Hepatocyte (in vitro differentiated cells): ENCODE results near the gene CPNE1. TPM values are rescaled to one million over a fixed set of nuclear protein-coding genes. Genes with fewer than 3 reads are reported as not detected.

Source experiments
- DNase-seq: peaks from one replicate; pipeline ENCODE4 v3.0.0-alpha.2; 2016; ENCODE audit warnings: low spot score
- H2AFZ ChIP-seq: fragments of 200-600 bp; sonication (generic); 2 replicates; pipeline ENCODE4 v1.6.0; 2016; ENCODE audit warnings: antibody characterized with exemption, mild to moderate bottlenecking
- H3K27ac ChIP-seq: fragments of 200-600 bp; sonication (generic); 2 replicates; pipeline ENCODE4 v1.5.1; 2016; ENCODE audit warnings: mild to moderate bottlenecking
- H3K27me3 ChIP-seq: fragments of 200-600 bp; sonication (generic); 2 replicates; pipeline ENCODE4 v1.6.1; 2016
- H3K36me3 ChIP-seq: fragments of 200-600 bp; sonication (generic); replicated peaks from 2 replicates; pipeline ENCODE4 v1.5.1; 2016; ENCODE audit warnings: low read depth; ENCODE audit not compliant: insufficient read depth
- H3K4me1 ChIP-seq: fragments of 200-600 bp; sonication (generic); 2 replicates; pipeline ENCODE4 v1.5.1; 2016; ENCODE audit warnings: mild to moderate bottlenecking, moderate library complexity; ENCODE audit not compliant: insufficient read depth
- H3K4me2 ChIP-seq: fragments of 200-600 bp; sonication (generic); 2 replicates; pipeline ENCODE4 v1.6.0; 2016
- H3K4me3 ChIP-seq: fragments of 200-600 bp; sonication (generic); 2 replicates; pipeline ENCODE4 v1.5.1; 2016; ENCODE audit warnings: mild to moderate bottlenecking
- H3K79me2 ChIP-seq: fragments of 200-600 bp; sonication (generic); 2 replicates; pipeline ENCODE4 v1.6.0; 2017; ENCODE audit warnings: mild to moderate bottlenecking
- H3K9me2 ChIP-seq: fragments of 200-600 bp; sonication (generic); replicated peaks from 2 replicates; pipeline ENCODE4 v1.6.0; 2017; ENCODE audit warnings: mild to moderate bottlenecking; ENCODE audit not compliant: insufficient read depth
- H3K9me3 ChIP-seq: fragments of 200-600 bp; sonication (generic); 2 replicates; pipeline ENCODE4 v1.5.1; 2016; ENCODE audit warnings: low read depth, mild to moderate bottlenecking
- H4K20me1 ChIP-seq: fragments of 200-600 bp; sonication (generic); 2 replicates; pipeline ENCODE4 v1.6.0; 2016; ENCODE audit warnings: mild to moderate bottlenecking; ENCODE audit not compliant: insufficient read depth, poor library complexity, severe bottlenecking
- CTCF ChIP-seq: fragments of 200-600 bp; sonication (generic); IDR thresholded peaks from 2 replicates; pipeline ENCODE4 v1.5.1; 2016; ENCODE audit warnings: antibody characterized with exemption, mild to moderate bottlenecking; ENCODE audit not compliant: poor library complexity
- EZH2 ChIP-seq: fragments of 200-600 bp; sonication (generic); IDR thresholded peaks from 2 replicates; pipeline ENCODE4 v1.6.1; 2016; ENCODE audit warnings: antibody characterized with exemption, mild to moderate bottlenecking, borderline replicate concordance
- EZH2phosphoT487 ChIP-seq: fragments of 200-600 bp; sonication (generic); IDR thresholded peaks from one replicate; pipeline ENCODE4 v1.6.1; 2018; ENCODE audit warnings: antibody characterized with exemption, mild to moderate bottlenecking, low read depth, moderate library complexity; ENCODE audit not compliant: unreplicated experiment, severe bottlenecking
- WGBS: methylation state at CpG from one replicate; pipeline ENCODE4 v1.1.6; 2016; ENCODE audit warnings: low lambda C conversion rate; ENCODE audit errors: missing lambda C conversion rate; 5-methylcytosine and 5-hydroxymethylcytosine counted together
- polyA plus RNA-seq: library from polyadenylated mRNA; unstranded; fragments of >200 nt; fragmentation: Nextera tagmentation; extraction: Ambion mirVana; gene quantifications from 2 replicates; pipeline ENCODE4 v1.2.1, GENCODE V29; 2016
- total RNA-seq: library from RNA; depleted of rRNA; stranded (reverse); fragments of >200 nt; gene quantifications from 2 replicates; pipeline ENCODE4 v1.2.3, GENCODE V29; 2014

The CPNE1 gene
- total and polyA plus RNA-seq, 2 experiments from 2014 or later = 68.9 to 93.4 TPM

GRCh38 chr20:35583636-35584560 is 80.8 kb downstream of the CPNE1 start:
- Histone ChIP-seq H3K79me2 (no peaks in the 10 kb centered on the region), H3K9me2 (no peaks in the 10 kb centered on the region), H3K9me3 (no peaks in the 10 kb centered on the region), H3K4me1 (no peaks in the 10 kb centered on the region), H2AFZ (no peak overlapping the region), H3K4me3 (no peak overlapping the region), H3K27me3 (no peaks in the 10 kb centered on the region), H3K4me2 (no peak overlapping the region), H3K27ac (no peak overlapping the region), H3K36me3 (no peaks in the 10 kb centered on the region), H4K20me1 (no peaks in the 10 kb centered on the region)
- no peak for TF ChIP-seq EZH2
- no peak for TF ChIP-seq CTCF
- TF ChIP-seq EZH2phosphoT487 = no peak
- DNase-seq = no peak
- WGBS = 92% methylated on average over 15 of the region's 18 CpGs

GRCh38 chr20:35582741-35583404 is 81.8 kb downstream of the CPNE1 start:
- Histone ChIP-seq H3K27ac (no peak overlapping the region), H3K4me1 (no peaks in the 10 kb centered on the region), H3K4me3 (no peak overlapping the region), H3K36me3 (no peaks in the 10 kb centered on the region), H3K9me3 (no peaks in the 10 kb centered on the region), H3K9me2 (no peaks in the 10 kb centered on the region), H3K4me2 (no peak overlapping the region), H3K27me3 (no peaks in the 10 kb centered on the region), H2AFZ (no peak overlapping the region), H3K79me2 (no peaks in the 10 kb centered on the region), H4K20me1 (no peaks in the 10 kb centered on the region)
- DNase-seq = no peak
- TF ChIP-seq EZH2phosphoT487 = no peak
- no peak for TF ChIP-seq EZH2
- no peak for TF ChIP-seq CTCF
- 85% methylated on average over 12 of the region's 12 CpGs for WGBS

- Histone ChIP-seq H3K9me2 (no peaks in the 10 kb centered on the region), H3K79me2 (no peaks in the 10 kb centered on the region), H2AFZ (no peak overlapping the region), H3K27me3 (no peaks in the 10 kb centered on the region), H3K4me1 (no peaks in the 10 kb centered on the region), H3K27ac (no peak overlapping the region), H3K4me2 (no peak overlapping the region), H3K36me3 (no peaks in the 10 kb centered on the region), H4K20me1 (no peaks in the 10 kb centered on the region), H3K9me3 (no peaks in the 10 kb centered on the region), H3K4me3 (no peak overlapping the region)
- no peak for TF ChIP-seq CTCF
- no peak for TF ChIP-seq EZH2
- TF ChIP-seq EZH2phosphoT487 = no peak
- no peak for DNase-seq
- 89% methylated on average over 7 of the region's 7 CpGs for WGBS
Observed at GRCh38 chr20:35582131-35582530, 82.6 kb downstream of the CPNE1 start.
